Suppressor macrophage treated with lipopolysaccharide for 4 hours (primary cell): Measurements from ENCODE around the gene SELENOI.
"Not testable (repeated sequence)": the region's sequence is repeated elsewhere in the genome, so short reads cannot be mapped to it uniquely, and the experiment has no call there.

Experiments
- DNase-seq: peaks from one replicate; pipeline ENCODE4 v3.0.0-alpha.2; 2020

SELENOI gene, protein sequence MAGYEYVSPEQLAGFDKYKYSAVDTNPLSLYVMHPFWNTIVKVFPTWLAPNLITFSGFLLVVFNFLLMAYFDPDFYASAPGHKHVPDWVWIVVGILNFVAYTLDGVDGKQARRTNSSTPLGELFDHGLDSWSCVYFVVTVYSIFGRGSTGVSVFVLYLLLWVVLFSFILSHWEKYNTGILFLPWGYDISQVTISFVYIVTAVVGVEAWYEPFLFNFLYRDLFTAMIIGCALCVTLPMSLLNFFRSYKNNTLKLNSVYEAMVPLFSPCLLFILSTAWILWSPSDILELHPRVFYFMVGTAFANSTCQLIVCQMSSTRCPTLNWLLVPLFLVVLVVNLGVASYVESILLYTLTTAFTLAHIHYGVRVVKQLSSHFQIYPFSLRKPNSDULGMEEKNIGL

DNA sequence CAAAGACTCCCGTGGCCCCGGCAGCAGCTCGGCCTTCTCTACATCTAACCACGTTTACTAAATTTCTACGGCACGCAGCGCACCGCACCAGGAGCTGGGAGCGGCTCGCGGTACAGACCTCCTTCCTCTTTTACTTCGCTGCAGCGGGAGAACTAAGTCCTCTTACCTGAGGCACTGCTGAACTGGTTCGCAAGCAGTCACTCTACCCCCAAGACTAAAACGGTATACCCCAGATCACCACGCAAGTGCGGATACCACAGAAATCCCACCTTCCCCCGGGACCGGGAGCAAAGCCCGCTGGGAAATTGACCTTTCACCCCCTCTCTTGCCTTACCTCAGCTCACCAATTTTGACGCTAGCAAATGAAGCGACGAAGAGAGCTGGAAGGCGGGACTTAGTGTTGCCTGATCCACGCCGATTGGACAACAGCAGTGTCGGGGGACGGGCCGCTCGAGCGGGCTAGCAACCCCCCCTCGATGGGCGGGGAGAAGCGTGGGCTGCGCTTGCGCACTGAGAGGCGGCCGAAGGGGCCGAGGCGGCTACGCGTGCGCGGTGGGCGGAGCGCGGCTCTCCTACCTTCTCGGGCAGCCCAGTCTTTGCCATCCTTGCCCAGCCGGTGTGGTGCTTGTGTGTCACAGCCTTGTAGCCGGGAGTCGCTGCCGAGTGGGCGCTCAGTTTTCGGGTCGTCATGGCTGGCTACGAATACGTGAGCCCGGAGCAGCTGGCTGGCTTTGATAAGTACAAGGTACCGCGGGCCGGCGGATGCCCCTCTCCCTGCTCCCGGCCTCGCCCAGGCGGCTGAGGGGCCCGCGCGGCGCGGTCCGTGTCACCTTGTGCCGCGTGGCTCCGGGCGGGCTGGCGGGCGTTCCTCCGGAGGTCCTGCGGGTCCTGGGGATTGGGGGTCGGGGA is at the start of gene SELENOI:
Gene SELENOI (plus strand): TSS at position 599 of the 909 bp plus-strand sequence. CDS start 90 bp downstream, at position 689.
- DNase-seq = peak; percentile 100

- DNase-seq = no peak
Observed at GRCh38 chr2:26297061-26297460, 48.9 kb upstream of the SELENOI start.

GRCh38 chr2:26298286-26298637 is 47.7 kb upstream of the SELENOI start:
- DNase-seq = no peak

- DNase-seq = peak; percentile 81
Observed at GRCh38 chr2:26298638-26299393, 47.1 kb upstream of the SELENOI start.

GRCh38 chr2:26299471-26300101 is 46.4 kb upstream of the SELENOI start:
- DNase-seq = peak; percentile 79

DNA sequence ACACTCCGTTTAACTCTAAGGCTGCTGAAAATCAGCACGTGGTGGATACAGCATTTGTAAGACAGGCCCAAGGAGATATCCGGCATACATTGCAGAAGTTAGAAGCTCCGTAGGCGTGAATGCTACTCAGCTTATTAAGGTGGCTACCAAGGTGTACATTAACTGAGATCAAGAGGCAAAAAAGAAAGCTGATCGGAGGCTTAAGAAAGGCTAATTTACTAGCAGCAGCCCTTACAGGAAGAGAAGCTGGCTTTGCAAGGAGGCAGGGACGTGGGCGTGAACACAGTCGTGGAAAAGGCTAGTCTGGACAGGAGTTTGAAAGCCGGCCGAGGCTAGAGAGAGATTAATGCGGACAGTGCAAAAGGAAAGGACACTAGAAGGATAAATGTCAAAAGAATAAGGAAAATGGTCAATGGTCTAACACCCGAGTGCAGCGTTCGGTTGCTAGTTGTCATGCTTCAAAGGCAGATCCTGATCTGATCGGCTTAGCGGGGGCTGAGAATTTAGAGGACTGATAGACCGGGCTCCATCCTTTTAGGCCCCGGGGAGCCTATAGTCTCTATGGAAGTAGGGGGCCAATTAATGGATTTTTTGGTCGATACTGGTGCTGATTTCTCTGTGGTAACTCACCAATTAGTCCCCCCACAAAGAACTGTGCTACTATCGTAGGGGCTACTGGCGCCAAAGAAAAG is 45.6 kb upstream of the SELENOI start:
- DNase-seq = peak; percentile 32

- no peak for DNase-seq
Observed at GRCh38 chr2:26302846-26303245, 43.1 kb upstream of the SELENOI start.

GRCh38 chr2:26305094-26305493 is 40.8 kb upstream of the SELENOI start:
- DNase-seq = not testable (repeated sequence)

- no peak for DNase-seq
Observed at GRCh38 chr2:26305540-26305939, 40.4 kb upstream of the SELENOI start.

GRCh38 chr2:26309921-26310320 is 36.0 kb upstream of the SELENOI start:
- DNase-seq = no peak

GRCh38 chr2:26312471-26312870 is 33.5 kb upstream of the SELENOI start:
- DNase-seq = no peak

GRCh38 chr2:26313446-26313845 is 32.5 kb upstream of the SELENOI start:
- no peak for DNase-seq

DNA sequence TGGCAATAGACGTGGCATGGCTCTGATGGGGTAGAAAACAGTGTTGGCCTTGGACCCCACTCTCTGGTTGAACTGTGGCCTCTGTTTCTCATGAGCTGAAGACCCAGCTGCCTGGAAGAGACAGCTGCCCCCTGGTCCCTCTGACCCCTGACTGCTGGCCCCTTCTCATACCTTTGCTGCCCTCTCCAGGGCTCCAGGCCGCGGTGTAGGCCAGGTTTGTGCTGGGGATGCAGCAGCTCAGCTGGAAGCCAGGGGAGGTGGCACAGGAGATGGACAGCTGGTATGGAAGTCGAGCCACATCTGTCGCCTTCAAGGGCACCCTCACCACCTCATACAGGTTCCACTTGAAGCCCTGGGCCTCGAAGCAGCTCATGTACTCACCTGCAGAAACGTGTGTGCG is 31.7 kb upstream of the SELENOI start:
- DNase-seq = no peak

- no peak for DNase-seq
Observed at GRCh38 chr2:26316041-26316440, 29.9 kb upstream of the SELENOI start.

GRCh38 chr2:26316845-26317244 is 29.1 kb upstream of the SELENOI start:
- no peak for DNase-seq

DNA sequence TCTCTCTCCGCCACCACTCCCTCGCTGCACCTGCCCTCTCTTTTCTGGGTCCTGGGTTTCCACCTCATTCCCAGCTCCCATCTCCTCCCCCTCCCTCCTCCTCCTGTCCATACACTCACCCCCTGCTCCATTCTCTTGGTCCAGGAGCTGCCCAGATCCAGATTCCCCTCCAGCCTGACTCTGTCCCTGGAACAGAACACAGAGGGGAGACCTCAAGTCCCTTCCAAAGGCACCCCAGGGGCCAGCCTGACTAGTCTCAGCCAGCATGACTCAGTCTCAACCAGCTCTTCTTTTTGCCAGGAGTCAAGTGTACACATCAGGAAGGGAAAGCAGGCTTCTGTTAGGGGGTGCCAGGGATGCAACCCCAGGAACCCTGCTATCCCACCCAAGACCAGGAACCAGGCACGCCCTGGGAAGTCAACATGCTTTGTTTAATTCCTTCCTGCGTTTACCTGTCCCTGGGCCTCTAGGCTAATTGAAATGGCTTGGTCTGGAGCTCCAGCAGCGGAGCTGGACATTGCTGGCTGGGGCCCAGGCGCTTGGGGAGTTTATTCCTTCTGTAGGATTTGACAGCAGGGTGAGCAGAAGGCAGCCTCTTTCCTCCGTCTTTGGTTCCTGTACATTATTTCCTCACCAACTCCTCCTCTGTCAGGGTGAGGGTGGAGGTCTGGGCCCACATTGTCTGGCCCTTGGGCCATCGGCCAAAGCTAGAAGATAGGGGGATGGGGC is 28.4 kb upstream of the SELENOI start:
- DNase-seq = no peak

- DNase-seq = no peak
Observed at GRCh38 chr2:26318950-26319349, 27.0 kb upstream of the SELENOI start.

DNA sequence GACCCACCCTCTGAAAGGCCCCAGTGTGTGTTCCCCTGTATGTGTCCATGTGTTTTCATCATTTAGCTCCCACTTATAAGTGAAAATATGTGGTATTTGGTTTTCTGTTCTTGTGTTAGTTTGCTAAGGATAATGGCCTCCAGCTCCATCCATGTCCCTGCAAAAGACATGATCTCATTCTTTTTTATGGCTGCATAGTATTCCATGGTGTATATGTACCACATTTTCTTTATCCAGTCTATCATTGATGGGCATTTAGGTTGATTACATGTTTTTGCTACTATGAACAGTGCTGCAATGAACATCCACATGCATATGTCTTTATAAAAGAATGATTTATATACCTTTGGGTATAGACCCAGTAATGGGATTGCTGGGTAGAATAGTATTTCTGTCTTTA is 21.5 kb upstream of the SELENOI start:
- not testable (repeated sequence) for DNase-seq

- peak; percentile 19 for DNase-seq
Observed at GRCh38 chr2:26324903-26325302, 21.0 kb upstream of the SELENOI start.

GRCh38 chr2:26325851-26326250 is 20.1 kb upstream of the SELENOI start:
- DNase-seq = peak; percentile 36

- no peak for DNase-seq
Observed at GRCh38 chr2:26326514-26326913, 19.4 kb upstream of the SELENOI start.
